ENCODE data around the gene HORMAD2. TPM values are rescaled to one million over a fixed set of nuclear protein-coding genes. Genes with fewer than 3 reads are reported as not detected.

The HORMAD2 gene
- polyA plus RNA-seq, 1 experiment, result not detected

GRCh38 chr22:30143265-30143664, 63.0 kb downstream of the HORMAD2 start:
- Histone ChIP-seq H3K36me3 (ENCODE audit: control insufficient read depth, insufficient read depth, low read length) (no peaks in the 10 kb centered on the region), H3K4me3 (ENCODE audit: low read depth, low read length) (no peak overlapping the region), H3K27me3 (ENCODE audit: control insufficient read depth, insufficient read depth, low read length) (0 out of 2 replicates have a peak, but pooled peaks cover 5% of the 10 kb centered on the region)
- ChIA-PET POLR2A (no interaction called here), CTCF (no interaction called here)
- TF ChIP-seq, protein P1, sequence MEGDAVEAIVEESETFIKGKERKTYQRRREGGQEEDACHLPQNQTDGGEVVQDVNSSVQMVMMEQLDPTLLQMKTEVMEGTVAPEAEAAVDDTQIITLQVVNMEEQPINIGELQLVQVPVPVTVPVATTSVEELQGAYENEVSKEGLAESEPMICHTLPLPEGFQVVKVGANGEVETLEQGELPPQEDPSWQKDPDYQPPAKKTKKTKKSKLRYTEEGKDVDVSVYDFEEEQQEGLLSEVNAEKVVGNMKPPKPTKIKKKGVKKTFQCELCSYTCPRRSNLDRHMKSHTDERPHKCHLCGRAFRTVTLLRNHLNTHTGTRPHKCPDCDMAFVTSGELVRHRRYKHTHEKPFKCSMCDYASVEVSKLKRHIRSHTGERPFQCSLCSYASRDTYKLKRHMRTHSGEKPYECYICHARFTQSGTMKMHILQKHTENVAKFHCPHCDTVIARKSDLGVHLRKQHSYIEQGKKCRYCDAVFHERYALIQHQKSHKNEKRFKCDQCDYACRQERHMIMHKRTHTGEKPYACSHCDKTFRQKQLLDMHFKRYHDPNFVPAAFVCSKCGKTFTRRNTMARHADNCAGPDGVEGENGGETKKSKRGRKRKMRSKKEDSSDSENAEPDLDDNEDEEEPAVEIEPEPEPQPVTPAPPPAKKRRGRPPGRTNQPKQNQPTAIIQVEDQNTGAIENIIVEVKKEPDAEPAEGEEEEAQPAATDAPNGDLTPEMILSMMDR (IDR thresholded peaks at IDR 0.05; ENCODE audit: insufficient read depth, low read depth, low read length), result no peak
- no peak for DNase-seq (ENCODE audit: low read depth)

GRCh38 chr22:30144391-30144790, 64.1 kb downstream of the HORMAD2 start:
- Histone ChIP-seq H3K27me3 (ENCODE audit: control insufficient read depth, insufficient read depth, low read length) (peaks cover 7% of the 10 kb centered on the region; the same call in 1 of the 2 replicates), H3K36me3 (ENCODE audit: control insufficient read depth, insufficient read depth, low read length) (no peaks in the 10 kb centered on the region), H3K4me3 (ENCODE audit: low read depth, low read length) (no peak overlapping the region)
- TF ChIP-seq, protein P1 (IDR thresholded peaks at IDR 0.05; ENCODE audit: insufficient read depth, low read depth, low read length), result no peak
- DNase-seq (ENCODE audit: low read depth), result no peak
- POLR2A ChIA-PET, result no interaction called here
- CTCF ChIA-PET, result interaction anchor here (1.3 to 1.4 kb wide), 2 partner anchors 33 to 111 kb away, joined by 3 to 4 read pairs; no protein-coding TSS in a partner anchor

DNA sequence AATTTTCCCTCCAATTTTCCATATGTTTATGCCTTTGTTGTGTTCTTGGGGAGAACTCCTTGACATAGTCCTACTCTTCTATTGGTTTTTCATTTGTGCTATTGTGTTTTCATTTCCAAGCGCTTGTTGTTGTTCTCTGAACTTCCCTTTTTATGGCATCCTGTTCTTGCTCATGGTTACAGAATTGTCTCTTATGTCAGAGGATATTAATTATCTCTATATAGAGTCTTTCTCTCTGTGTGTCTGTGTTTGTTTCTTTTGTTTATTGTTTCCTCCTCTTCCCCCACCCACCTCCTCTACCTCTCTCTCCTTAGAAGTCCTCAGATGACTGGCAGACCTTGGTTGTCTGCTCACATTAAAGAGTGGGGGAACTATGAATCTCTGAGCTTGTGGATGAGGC, 69.9 kb downstream of the HORMAD2 start:
- H3K4me3 ChIP-seq (ENCODE audit: low read depth, low read length), result no peak overlapping the region
- H3K27me3 ChIP-seq (ENCODE audit: control insufficient read depth, insufficient read depth, low read length), result peaks cover 10% of the 10 kb centered on the region
- TF ChIP-seq, protein P1 (IDR thresholded peaks at IDR 0.05; ENCODE audit: insufficient read depth, low read depth, low read length), result no peak
- H3K36me3 ChIP-seq (ENCODE audit: control insufficient read depth, insufficient read depth, low read length), result no peaks in the 10 kb centered on the region
- no peak for DNase-seq (ENCODE audit: low read depth)
- ChIA-PET CTCF (no interaction called here), POLR2A (no interaction called here)

- POLR2A ChIA-PET, result interaction anchor here (0.7 kb wide), 1 partner anchor 93 kb away, joined by 3 read pairs; no protein-coding TSS in a partner anchor
- TF ChIP-seq, protein P1 (IDR thresholded peaks at IDR 0.05; ENCODE audit: insufficient read depth, low read depth, low read length), result no peak
- H3K27me3 ChIP-seq (ENCODE audit: control insufficient read depth, insufficient read depth, low read length), result peaks cover 9% of the 10 kb centered on the region
- CTCF ChIA-PET, result interaction anchor here (0.6 kb wide), 1 partner anchor 443 kb away, joined by 3 read pairs; no protein-coding TSS in a partner anchor
- no peak overlapping the region for H3K4me3 ChIP-seq (ENCODE audit: low read depth, low read length)
- DNase-seq (ENCODE audit: low read depth), result no peak
- no peaks in the 10 kb centered on the region for H3K36me3 ChIP-seq (ENCODE audit: control insufficient read depth, insufficient read depth, low read length)
These were observed 78.0 kb downstream of the HORMAD2 start for GRCh38 chr22:30158277-30158676.

GRCh38 chr22:30158744-30159500, 78.7 kb downstream of the HORMAD2 start:
- Histone ChIP-seq H3K27me3 (ENCODE audit: control insufficient read depth, insufficient read depth, low read length) (peaks cover 6% of the 10 kb centered on the region), H3K36me3 (ENCODE audit: control insufficient read depth, insufficient read depth, low read length) (no peaks in the 10 kb centered on the region), H3K4me3 (ENCODE audit: low read depth, low read length) (no peak overlapping the region)
- TF ChIP-seq, protein P1 (IDR thresholded peaks at IDR 0.05; ENCODE audit: insufficient read depth, low read depth, low read length), result no peak
- ChIA-PET POLR2A (no interaction called here), CTCF (interaction anchor here (0.8 to 2.0 kb wide), 2 partner anchors 8 to 51 kb away, joined by 3 to 7 read pairs; no protein-coding TSS in a partner anchor)
- DNase-seq (ENCODE audit: low read depth), result no peak
